Measurements from ENCODE around the gene DGKI. TPM values are rescaled to one million over a fixed set of nuclear protein-coding genes. Genes with fewer than 3 reads are reported as not detected.

Gene DGKI
- total RNA-seq, 2 donors from 2014 or later, result 0.04 to 0.64 TPM

DNA sequence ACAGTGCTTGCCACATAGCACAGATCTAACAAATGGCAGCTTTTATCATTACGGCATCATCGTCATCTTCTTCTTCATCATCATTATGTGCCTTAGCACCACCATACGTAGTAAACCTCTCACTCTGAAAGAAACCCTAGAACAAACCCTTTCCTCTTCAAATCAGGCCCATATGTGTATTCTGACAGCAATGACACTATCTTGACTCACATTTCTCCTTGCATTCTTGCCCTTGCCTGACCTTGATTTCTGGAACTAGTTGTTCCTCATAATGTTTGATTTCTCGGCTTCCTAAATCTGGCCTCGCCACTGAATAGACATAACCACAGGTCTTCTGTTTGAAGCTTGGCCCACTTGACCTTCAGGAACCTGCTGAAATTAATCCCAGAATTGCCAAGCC is 115.3 kb downstream of the DGKI start:
- Histone ChIP-seq H3K9ac (ENCODE audit: extremely low read depth, low read length, poor library complexity, severe bottlenecking) (no peak overlapping the region), H3K4me1 (ENCODE audit: control insufficient read depth, insufficient read depth, low read length) (no peaks in the 10 kb centered on the region), H3K4me3 (ENCODE audit: low read length) (no peak overlapping the region), H3K36me3 (ENCODE audit: control insufficient read depth, insufficient read depth, low read length) (no peaks in the 10 kb centered on the region), H3K27me3 (ENCODE audit: control insufficient read depth, insufficient read depth, low read length, poor library complexity, severe bottlenecking) (no peaks in the 10 kb centered on the region), H3K9me3 (ENCODE audit: control insufficient read depth, low read length) (no peaks in the 10 kb centered on the region), H3K27ac (ENCODE audit: low read depth, low read length) (no peak overlapping the region)
- TF ChIP-seq, protein P1, sequence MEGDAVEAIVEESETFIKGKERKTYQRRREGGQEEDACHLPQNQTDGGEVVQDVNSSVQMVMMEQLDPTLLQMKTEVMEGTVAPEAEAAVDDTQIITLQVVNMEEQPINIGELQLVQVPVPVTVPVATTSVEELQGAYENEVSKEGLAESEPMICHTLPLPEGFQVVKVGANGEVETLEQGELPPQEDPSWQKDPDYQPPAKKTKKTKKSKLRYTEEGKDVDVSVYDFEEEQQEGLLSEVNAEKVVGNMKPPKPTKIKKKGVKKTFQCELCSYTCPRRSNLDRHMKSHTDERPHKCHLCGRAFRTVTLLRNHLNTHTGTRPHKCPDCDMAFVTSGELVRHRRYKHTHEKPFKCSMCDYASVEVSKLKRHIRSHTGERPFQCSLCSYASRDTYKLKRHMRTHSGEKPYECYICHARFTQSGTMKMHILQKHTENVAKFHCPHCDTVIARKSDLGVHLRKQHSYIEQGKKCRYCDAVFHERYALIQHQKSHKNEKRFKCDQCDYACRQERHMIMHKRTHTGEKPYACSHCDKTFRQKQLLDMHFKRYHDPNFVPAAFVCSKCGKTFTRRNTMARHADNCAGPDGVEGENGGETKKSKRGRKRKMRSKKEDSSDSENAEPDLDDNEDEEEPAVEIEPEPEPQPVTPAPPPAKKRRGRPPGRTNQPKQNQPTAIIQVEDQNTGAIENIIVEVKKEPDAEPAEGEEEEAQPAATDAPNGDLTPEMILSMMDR (conservative IDR thresholded peaks at IDR 0.05), result no peak
- H3K4me3 Mint-ChIP-seq, result no peak overlapping the region
- no peaks in the 10 kb centered on the region for H3K36me3 Mint-ChIP-seq (ENCODE audit: low read depth)
- WGBS, 2 experiments (ENCODE audit: insufficient coverage in 1 of 2, insufficient read length in 1 of 2), result 92 to 95% methylated on average over 3 to 5 of the region's 5 CpGs
- H3K27ac Mint-ChIP-seq, result no peak overlapping the region
- no peaks in the 10 kb centered on the region for H3K4me1 Mint-ChIP-seq
- H3K27me3 Mint-ChIP-seq (ENCODE audit: insufficient read depth), result peaks cover 2% of the 10 kb centered on the region
- H3K9me3 Mint-ChIP-seq, result no peaks in the 10 kb centered on the region
- no peak for DNase-seq

DNA sequence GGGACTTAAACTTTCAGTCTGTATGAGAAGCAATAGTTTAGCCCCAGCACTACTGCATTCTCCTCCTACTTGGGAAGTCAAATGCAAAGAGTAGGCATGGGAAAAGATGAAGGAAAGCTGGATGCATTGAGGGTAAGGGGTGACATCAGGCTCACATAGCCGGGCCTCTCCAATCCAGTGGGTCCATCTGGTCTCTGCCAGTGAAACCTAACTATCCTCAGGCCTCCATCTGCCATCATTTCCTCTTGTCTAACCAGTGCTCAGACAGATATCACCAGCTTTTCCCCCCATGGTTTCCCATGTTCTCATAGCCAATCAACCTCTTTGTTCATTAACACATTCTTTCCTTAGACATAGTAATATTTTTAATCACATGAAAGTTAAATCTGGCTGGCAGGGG is 118.3 kb downstream of the DGKI start:
- Histone ChIP-seq H3K36me3 (ENCODE audit: control insufficient read depth, insufficient read depth, low read length) (no peaks in the 10 kb centered on the region), H3K27ac (ENCODE audit: low read depth, low read length) (no peak overlapping the region), H3K9me3 (ENCODE audit: control insufficient read depth, low read length) (no peaks in the 10 kb centered on the region), H3K4me1 (ENCODE audit: control insufficient read depth, insufficient read depth, low read length) (no peaks in the 10 kb centered on the region), H3K27me3 (ENCODE audit: control insufficient read depth, insufficient read depth, low read length, poor library complexity, severe bottlenecking) (no peaks in the 10 kb centered on the region), H3K4me3 (ENCODE audit: low read length) (no peak overlapping the region), H3K9ac (ENCODE audit: extremely low read depth, low read length, poor library complexity, severe bottlenecking) (no peak overlapping the region)
- Mint-ChIP-seq H3K4me1 (no peaks in the 10 kb centered on the region), H3K9me3 (no peaks in the 10 kb centered on the region), H3K4me3 (no peak overlapping the region), H3K27ac (no peak overlapping the region), H3K36me3 (ENCODE audit: low read depth) (no peaks in the 10 kb centered on the region), H3K27me3 (ENCODE audit: insufficient read depth) (no peaks in the 10 kb centered on the region)
- WGBS, 2 experiments (ENCODE audit: insufficient coverage in 1 of 2, insufficient read length in 1 of 2), result 85 to 100% methylated on average over 1 of the region's 1 CpG
- TF ChIP-seq, protein P1 (conservative IDR thresholded peaks at IDR 0.05), result no peak
- DNase-seq, result no peak

DNA sequence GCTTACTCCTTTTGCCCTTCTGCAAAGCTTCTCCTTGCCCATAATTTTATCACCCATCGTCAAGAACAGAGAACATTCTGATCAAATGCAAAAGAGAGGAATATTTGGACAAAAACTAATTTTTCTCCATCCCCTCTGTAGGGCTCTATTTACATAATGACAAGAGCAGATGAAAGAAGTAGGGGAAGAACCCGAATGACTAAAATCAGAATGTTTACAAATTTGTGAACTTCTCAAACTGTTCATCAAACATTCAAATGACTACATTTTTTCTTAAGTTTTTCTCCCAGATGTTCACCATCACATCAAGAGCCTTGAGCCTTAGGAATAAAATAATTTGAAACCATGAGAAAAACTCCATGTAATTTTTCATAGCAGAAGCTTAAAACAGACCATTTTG is 119.4 kb downstream of the DGKI start:
- H3K4me1 Mint-ChIP-seq, result no peaks in the 10 kb centered on the region
- no peak overlapping the region for H3K4me3 ChIP-seq (ENCODE audit: low read length)
- no peak overlapping the region for H3K4me3 Mint-ChIP-seq
- DNase-seq, result no peak
- no peaks in the 10 kb centered on the region for H3K36me3 Mint-ChIP-seq (ENCODE audit: low read depth)
- no peaks in the 10 kb centered on the region for H3K27me3 Mint-ChIP-seq (ENCODE audit: insufficient read depth)
- no peak overlapping the region for H3K27ac Mint-ChIP-seq
- no peak overlapping the region for H3K9ac ChIP-seq (ENCODE audit: extremely low read depth, low read length, poor library complexity, severe bottlenecking)
- TF ChIP-seq, protein P1 (conservative IDR thresholded peaks at IDR 0.05), result no peak
- no peaks in the 10 kb centered on the region for H3K9me3 ChIP-seq (ENCODE audit: control insufficient read depth, low read length)
- no peaks in the 10 kb centered on the region for H3K36me3 ChIP-seq (ENCODE audit: control insufficient read depth, insufficient read depth, low read length)
- H3K9me3 Mint-ChIP-seq, result no peaks in the 10 kb centered on the region
- H3K27me3 ChIP-seq (ENCODE audit: control insufficient read depth, insufficient read depth, low read length, poor library complexity, severe bottlenecking), result no peaks in the 10 kb centered on the region
- WGBS, 2 experiments (ENCODE audit: insufficient coverage in 1 of 2, insufficient read length in 1 of 2), result 94 to 100% methylated on average over 1 to 2 of the region's 2 CpGs
- no peaks in the 10 kb centered on the region for H3K4me1 ChIP-seq (ENCODE audit: control insufficient read depth, insufficient read depth, low read length)
- no peak overlapping the region for H3K27ac ChIP-seq (ENCODE audit: low read depth, low read length)
